HG03432 (cell line): ENCODE data around the gene GPR55.

Experiments
- ATAC-seq: cut with Tn5 transposase; IDR thresholded peaks from one replicate; pipeline ENCODE4 v1.9.1; 2021; ENCODE audit warnings: mild to moderate bottlenecking, moderate library complexity; ENCODE audit not compliant: unreplicated experiment

The GPR55 gene

GRCh38 chr2:230935130-230935430, 10.0 kb upstream of the GPR55 start:
- ATAC-seq = no peak

- ATAC-seq = no peak
Measured at GRCh38 chr2:230934231-230935129, 9.4 kb upstream of the GPR55 start.

- ATAC-seq = no peak
Measured at GRCh38 chr2:230933521-230934180, 8.6 kb upstream of the GPR55 start.

GRCh38 chr2:230932556-230933511, 7.8 kb upstream of the GPR55 start:
- no peak for ATAC-seq

- no peak for ATAC-seq
Measured at GRCh38 chr2:230931556-230932231, 6.7 kb upstream of the GPR55 start.

GRCh38 chr2:230930928-230931555, 6.0 kb upstream of the GPR55 start:
- no peak for ATAC-seq

GRCh38 chr2:230930149-230930780, 5.2 kb upstream of the GPR55 start:
- ATAC-seq = no peak

- no peak for ATAC-seq
Measured at GRCh38 chr2:230929381-230930148, 4.5 kb upstream of the GPR55 start.

GRCh38 chr2:230928701-230929380, 3.8 kb upstream of the GPR55 start:
- no peak for ATAC-seq

- no peak for ATAC-seq
Measured at GRCh38 chr2:230927711-230928341, 2.8 kb upstream of the GPR55 start.

GRCh38 chr2:230925879-230926765, 1.1 kb upstream of the GPR55 start:
- ATAC-seq = peak; percentile 53

- peak; percentile 34 for ATAC-seq
Measured at GRCh38 chr2:230925443-230925878, 419 bp upstream of the GPR55 start.

GRCh38 chr2:230924092-230924469, 961 bp downstream of the GPR55 start:
- no peak for ATAC-seq

GRCh38 chr2:230922951-230923717, 1.9 kb downstream of the GPR55 start:
- ATAC-seq = no peak

GRCh38 chr2:230921806-230922595, 3.0 kb downstream of the GPR55 start:
- no peak for ATAC-seq
